Lung microvascular endothelial cell (primary cell): ENCODE data around the gene FNDC8. TPM values are rescaled to one million over a fixed set of nuclear protein-coding genes. Genes with fewer than 3 reads are reported as not detected.
A peak's percentile ranks its signal among the peaks of the same experiment; 100 is the strongest.
"Not testable (repeated sequence)": the region's sequence is repeated elsewhere in the genome, so short reads cannot be mapped to it uniquely, and the experiment has no call there.

Source experiments
- DNase-seq, 2 donors: peaks; one replicate each; pipeline versions ENCODE4 v3.0.0 to v3.0.0-alpha.2; 2010; ENCODE audit warnings: low read depth in 2 of 2
- total RNA-seq: library from RNA; depleted of rRNA; stranded (reverse); fragments of >200 nt; gene quantifications from 2 replicates; pipeline ENCODE4 v1.2.1, GENCODE V29; 2014

FNDC8 gene
- total RNA-seq, 1 donor from 2014 or later = not detected

GRCh38 chr17:35141681-35142466, 20.5 kb downstream of the FNDC8 start, which contains the start of gene NLE1:
Gene NLE1 (minus strand): TSS chr17:35142303. CDS start chr17:35142275, 28 bp downstream.
- peak; percentile 84 to 89 for DNase-seq

GRCh38 chr17:35142467-35142796, 21.0 kb downstream of the FNDC8 start:
- no peak for DNase-seq

GRCh38 chr17:35144840-35145239, 23.4 kb downstream of the FNDC8 start:
- DNase-seq = no peak

GRCh38 chr17:35146214-35146833, 24.9 kb downstream of the FNDC8 start:
- no peak for DNase-seq

- DNase-seq = no peak
These were observed 26.0 kb downstream of the FNDC8 start, which contains the start of gene UNC45B for GRCh38 chr17:35147375-35147905. Gene UNC45B (plus strand): TSS chr17:35147817. CDS start chr17:35148264, 447 bp downstream.

- no peak for DNase-seq
These were observed 26.7 kb downstream of the FNDC8 start for GRCh38 chr17:35148144-35148543.

GRCh38 chr17:35149941-35150340, 28.5 kb downstream of the FNDC8 start:
- DNase-seq = no peak

- DNase-seq = not testable (repeated sequence)
These were observed 29.7 kb downstream of the FNDC8 start for GRCh38 chr17:35151080-35151479.

GRCh38 chr17:35152421-35153140, 31.2 kb downstream of the FNDC8 start:
- DNase-seq = no peak

- no peak for DNase-seq
These were observed 33.1 kb downstream of the FNDC8 start for GRCh38 chr17:35154196-35155165.

- DNase-seq = no peak
These were observed 33.8 kb downstream of the FNDC8 start for GRCh38 chr17:35155246-35155645.

- no peak for DNase-seq
These were observed 38.5 kb downstream of the FNDC8 start for GRCh38 chr17:35159940-35160339.

- DNase-seq = no peak
These were observed 39.2 kb downstream of the FNDC8 start for GRCh38 chr17:35160354-35161201.

- no peak for DNase-seq
These were observed 39.9 kb downstream of the FNDC8 start for GRCh38 chr17:35161281-35161761.

GRCh38 chr17:35162755-35163154, 41.3 kb downstream of the FNDC8 start:
- no peak for DNase-seq

GRCh38 chr17:35163886-35164285, 42.5 kb downstream of the FNDC8 start:
- DNase-seq = no peak

- no peak for DNase-seq
These were observed 43.3 kb downstream of the FNDC8 start for GRCh38 chr17:35164716-35165115.

GRCh38 chr17:35166526-35166925, 45.1 kb downstream of the FNDC8 start:
- no peak for DNase-seq

- DNase-seq = no peak
These were observed 45.6 kb downstream of the FNDC8 start for GRCh38 chr17:35167046-35167445.

GRCh38 chr17:35167666-35168065, 46.3 kb downstream of the FNDC8 start:
- DNase-seq = peak in 1 of 2 donors; percentile 62
